Uterus (tissue), 2 donors: ENCODE data around the gene MS4A4A.

Experiments used
- POLR2A ChIP-seq, 2 donors: fragments of 450-650 bp; IDR thresholded peaks; one replicate each; pipeline ENCODE4 v1.6.1; 2016; ENCODE audit warnings: antibody characterized with exemption in 2 of 2, mild to moderate bottlenecking in 1 of 2, moderate library complexity in 1 of 2
- TF ChIP-seq, protein P1 (sequence below), 4 experiments: fragments of 200-600 bp in 2 of 4; fragments of 450-650 bp in 2 of 4; sonication (generic) in 2 of 4; IDR thresholded peaks; one replicate each; pipeline ENCODE4 v1.5.1; 2016 to 2019; ENCODE audit warnings: antibody characterized with exemption in 4 of 4, mild to moderate bottlenecking in 2 of 4, moderate library complexity in 1 of 4

DNA sequence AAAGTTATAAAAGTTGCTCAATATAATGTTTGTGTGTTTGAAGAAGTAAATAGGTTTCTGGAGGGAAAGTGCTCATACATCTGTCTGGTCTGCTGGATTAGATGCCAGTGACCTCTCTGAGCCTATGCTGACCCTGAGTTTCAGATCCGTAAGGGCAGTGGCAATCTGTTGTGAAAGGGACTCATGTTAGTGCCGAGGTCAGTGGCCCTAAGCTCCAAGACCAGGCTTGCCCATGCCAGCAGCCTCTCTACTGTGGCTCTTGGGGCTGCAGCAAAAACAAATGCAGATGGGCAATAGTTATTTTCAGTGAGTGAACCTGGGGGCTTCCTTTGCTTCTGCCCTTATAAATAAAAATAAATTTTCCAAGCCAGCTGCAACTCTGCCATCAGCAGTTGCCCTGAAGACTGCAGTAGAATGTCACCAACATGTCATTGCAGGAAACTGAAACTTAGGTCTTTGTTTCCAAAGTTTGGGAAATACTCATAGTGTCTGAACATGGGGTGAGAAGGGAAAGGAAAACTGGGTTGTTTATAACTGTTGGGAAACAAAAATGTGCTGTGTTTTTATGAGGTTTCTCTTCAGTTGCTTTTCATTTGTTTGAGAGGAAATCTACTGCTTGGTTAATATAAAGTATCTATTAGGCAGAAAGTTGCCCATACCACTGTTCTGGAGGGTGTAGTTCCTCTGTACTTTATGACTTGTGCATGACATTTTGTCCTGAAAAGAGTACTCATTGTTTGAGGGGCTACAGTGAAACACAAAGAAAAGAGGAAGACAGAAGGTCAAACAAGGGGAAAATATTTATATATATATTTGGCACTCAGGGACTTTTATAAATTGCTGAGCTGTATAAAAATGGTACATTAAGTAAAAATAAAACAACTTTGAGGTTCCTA lies 28.0 kb upstream of the MS4A4A start:
- TF ChIP-seq, protein P1, sequence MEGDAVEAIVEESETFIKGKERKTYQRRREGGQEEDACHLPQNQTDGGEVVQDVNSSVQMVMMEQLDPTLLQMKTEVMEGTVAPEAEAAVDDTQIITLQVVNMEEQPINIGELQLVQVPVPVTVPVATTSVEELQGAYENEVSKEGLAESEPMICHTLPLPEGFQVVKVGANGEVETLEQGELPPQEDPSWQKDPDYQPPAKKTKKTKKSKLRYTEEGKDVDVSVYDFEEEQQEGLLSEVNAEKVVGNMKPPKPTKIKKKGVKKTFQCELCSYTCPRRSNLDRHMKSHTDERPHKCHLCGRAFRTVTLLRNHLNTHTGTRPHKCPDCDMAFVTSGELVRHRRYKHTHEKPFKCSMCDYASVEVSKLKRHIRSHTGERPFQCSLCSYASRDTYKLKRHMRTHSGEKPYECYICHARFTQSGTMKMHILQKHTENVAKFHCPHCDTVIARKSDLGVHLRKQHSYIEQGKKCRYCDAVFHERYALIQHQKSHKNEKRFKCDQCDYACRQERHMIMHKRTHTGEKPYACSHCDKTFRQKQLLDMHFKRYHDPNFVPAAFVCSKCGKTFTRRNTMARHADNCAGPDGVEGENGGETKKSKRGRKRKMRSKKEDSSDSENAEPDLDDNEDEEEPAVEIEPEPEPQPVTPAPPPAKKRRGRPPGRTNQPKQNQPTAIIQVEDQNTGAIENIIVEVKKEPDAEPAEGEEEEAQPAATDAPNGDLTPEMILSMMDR (IDR thresholded peaks at IDR 0.05) = no peak
- TF ChIP-seq POLR2A (IDR thresholded peaks at IDR 0.05) = no peak
